ENCODE measurements around the gene PXDN. TPM values are rescaled to one million over a fixed set of nuclear protein-coding genes. Genes with fewer than 3 reads are reported as not detected.

The PXDN gene
- total RNA-seq, 2 donors from 2014 or later = 29.5 to 40.8 TPM

DNA sequence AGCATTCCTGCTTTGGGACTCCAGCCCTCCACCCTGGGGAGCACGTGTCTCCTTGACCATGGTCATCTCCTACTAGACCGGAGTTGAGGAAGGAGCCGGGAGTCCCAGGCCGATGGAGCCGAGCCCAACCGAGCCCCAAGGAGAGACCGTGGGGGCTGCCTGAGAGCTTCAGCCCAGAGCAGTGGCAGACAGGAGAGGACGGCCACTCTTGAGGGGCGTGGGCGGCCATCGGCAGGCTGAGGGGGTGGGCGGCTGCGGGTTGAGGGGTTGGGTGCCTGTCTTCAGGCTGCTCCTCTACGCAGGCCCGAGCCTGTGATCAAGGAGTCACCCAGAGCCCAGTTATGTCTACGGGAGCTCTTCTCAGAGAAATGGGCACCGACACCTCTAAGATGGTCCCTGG is 158.7 kb downstream of the PXDN start:
- H3K4me1 ChIP-seq (replicated peaks) = no peaks in the 10 kb centered on the region
- TF ChIP-seq POLR2A (IDR thresholded peaks at IDR 0.05) = no peak
- TF ChIP-seq CTCF (IDR thresholded peaks at IDR 0.05) = no peak
- TF ChIP-seq POLR2AphosphoS5 (IDR thresholded peaks at IDR 0.05) = no peak

GRCh38 chr2:1584691-1585485 is 159.4 kb downstream of the PXDN start:
- TF ChIP-seq CTCF (IDR thresholded peaks at IDR 0.05) = no peak
- TF ChIP-seq POLR2AphosphoS5 (IDR thresholded peaks at IDR 0.05) = no peak
- no peak for TF ChIP-seq POLR2A (IDR thresholded peaks at IDR 0.05)
- intact Hi-C loops (cut with DNase I) = no loop called here
- H3K27me3 ChIP-seq (replicated peaks; ENCODE audit: insufficient read depth) = no peaks in the 10 kb centered on the region
- H3K9me3 ChIP-seq = no peaks in the 10 kb centered on the region
- 93% methylated on average over 18 of the region's 18 CpGs for WGBS
- no peaks in the 10 kb centered on the region for H3K4me1 ChIP-seq (replicated peaks)
- H3K36me3 ChIP-seq = no peaks in the 10 kb centered on the region
- DNase-seq (ENCODE audit: low spot score) = no peak
- no peak overlapping the region for H3K4me3 ChIP-seq
- H3K27ac ChIP-seq = no peak overlapping the region

More for the DNA sequence above, 158.7 kb downstream of the PXDN start:
- no peak for DNase-seq (ENCODE audit: low spot score)
- no peaks in the 10 kb centered on the region for H3K36me3 ChIP-seq
- no peak overlapping the region for H3K27ac ChIP-seq
- no peaks in the 10 kb centered on the region for H3K9me3 ChIP-seq
- H3K27me3 ChIP-seq (replicated peaks; ENCODE audit: insufficient read depth) = no peaks in the 10 kb centered on the region
- intact Hi-C loops (cut with DNase I) = no loop called here
- H3K4me3 ChIP-seq = no peak overlapping the region
- 96% methylated on average over 17 of the region's 17 CpGs for WGBS

DNA sequence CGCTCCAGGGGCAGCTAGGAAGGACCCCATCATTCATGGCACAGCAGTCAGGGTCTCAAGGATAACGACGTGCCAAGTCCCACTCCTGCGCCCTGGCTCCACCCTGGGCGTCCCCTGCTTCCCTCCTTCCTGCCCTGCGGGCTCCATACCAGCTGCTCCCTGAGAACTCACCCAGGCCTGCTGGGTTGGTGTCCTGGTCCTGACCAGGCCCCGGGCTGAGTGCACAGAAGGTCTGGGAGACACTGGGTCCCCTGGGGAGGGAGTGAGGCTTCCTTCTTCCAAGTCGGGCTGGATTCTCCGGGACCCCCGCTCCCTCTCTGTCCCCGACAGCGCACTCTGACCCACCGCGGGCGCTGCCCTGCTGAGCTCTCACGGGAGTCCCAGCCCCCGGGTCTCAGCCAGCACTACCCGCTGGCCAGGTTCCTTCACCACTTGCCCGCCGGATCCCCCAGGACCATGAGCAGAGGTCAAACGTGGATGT is 160.2 kb downstream of the PXDN start:
- H3K36me3 ChIP-seq = no peaks in the 10 kb centered on the region
- intact Hi-C loops (cut with DNase I) = no loop called here
- no peaks in the 10 kb centered on the region for H3K27me3 ChIP-seq (replicated peaks; ENCODE audit: insufficient read depth)
- no peak for DNase-seq (ENCODE audit: low spot score)
- no peaks in the 10 kb centered on the region for H3K9me3 ChIP-seq
- H3K4me1 ChIP-seq (replicated peaks) = no peaks in the 10 kb centered on the region
- H3K27ac ChIP-seq = no peak overlapping the region
- WGBS = 96% methylated on average over 21 of the region's 21 CpGs
- no peak for TF ChIP-seq POLR2AphosphoS5 (IDR thresholded peaks at IDR 0.05)
- no peak for TF ChIP-seq POLR2A (IDR thresholded peaks at IDR 0.05)
- TF ChIP-seq CTCF (IDR thresholded peaks at IDR 0.05) = no peak
- no peak overlapping the region for H3K4me3 ChIP-seq

DNA sequence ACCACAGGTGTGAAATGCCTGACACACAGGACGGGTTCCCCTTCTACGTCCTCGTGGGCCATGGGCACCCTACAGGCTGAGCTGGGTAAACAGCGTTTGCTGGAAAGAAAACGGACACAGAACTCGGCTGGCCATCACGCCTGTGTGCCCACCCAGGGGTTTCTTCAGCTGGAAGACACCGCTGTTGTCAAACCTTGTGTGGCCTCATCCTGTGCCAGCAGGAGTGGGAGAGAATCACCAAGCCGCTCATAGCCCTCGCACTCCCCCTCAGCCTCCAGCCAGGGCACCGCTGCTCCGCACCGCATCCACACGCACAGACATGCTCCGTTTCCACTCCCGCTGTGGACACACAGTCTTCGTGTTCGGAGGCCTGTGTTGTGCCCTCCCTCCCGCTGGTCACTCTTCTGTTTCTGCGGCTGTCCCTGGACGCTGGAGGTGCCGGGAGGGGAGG is 161.4 kb downstream of the PXDN start:
- Histone ChIP-seq H3K36me3 (no peaks in the 10 kb centered on the region), H3K27ac (no peak overlapping the region), H3K27me3 (replicated peaks; ENCODE audit: insufficient read depth) (no peaks in the 10 kb centered on the region), H3K9me3 (no peaks in the 10 kb centered on the region), H3K4me1 (replicated peaks) (no peaks in the 10 kb centered on the region), H3K4me3 (no peak overlapping the region)
- TF ChIP-seq POLR2A (IDR thresholded peaks at IDR 0.05) = no peak
- TF ChIP-seq POLR2AphosphoS5 (IDR thresholded peaks at IDR 0.05) = no peak
- no peak for TF ChIP-seq CTCF (IDR thresholded peaks at IDR 0.05)
- no peak for DNase-seq (ENCODE audit: low spot score)
- WGBS = 80% methylated on average over 22 of the region's 22 CpGs
- intact Hi-C loops (cut with DNase I) = no loop called here
